ENCODE data around the gene CCR1.
"Not testable (repeated sequence)": the region's sequence is repeated elsewhere in the genome, so short reads cannot be mapped to it uniquely, and the experiment has no call there.

Gene CCR1

DNA sequence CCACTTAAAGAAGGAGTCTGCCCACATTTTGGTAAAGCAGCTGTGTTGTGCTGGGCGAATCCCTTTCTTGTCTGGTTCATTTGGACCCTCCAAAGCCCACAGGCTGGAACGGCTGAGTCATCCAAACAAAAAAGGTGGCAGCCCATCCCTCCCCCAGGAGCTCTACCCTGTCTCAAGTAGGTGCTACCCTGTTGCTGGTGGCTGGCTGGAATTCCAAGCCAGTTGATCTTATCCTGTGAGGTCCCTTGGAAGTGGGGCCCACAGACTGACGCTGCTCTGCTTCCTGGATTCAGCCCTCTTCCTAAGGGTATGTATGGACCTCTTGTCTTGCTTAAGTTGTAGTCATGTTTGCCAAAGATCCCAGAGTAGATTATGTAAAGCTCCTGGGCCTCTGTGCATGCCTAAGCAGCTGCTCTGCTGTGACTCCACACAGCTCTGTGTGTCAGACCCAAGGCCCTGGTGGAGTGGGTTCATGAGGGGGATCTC, 44.5 kb downstream of the CCR1 start:
- no peak for DNase-seq

DNA sequence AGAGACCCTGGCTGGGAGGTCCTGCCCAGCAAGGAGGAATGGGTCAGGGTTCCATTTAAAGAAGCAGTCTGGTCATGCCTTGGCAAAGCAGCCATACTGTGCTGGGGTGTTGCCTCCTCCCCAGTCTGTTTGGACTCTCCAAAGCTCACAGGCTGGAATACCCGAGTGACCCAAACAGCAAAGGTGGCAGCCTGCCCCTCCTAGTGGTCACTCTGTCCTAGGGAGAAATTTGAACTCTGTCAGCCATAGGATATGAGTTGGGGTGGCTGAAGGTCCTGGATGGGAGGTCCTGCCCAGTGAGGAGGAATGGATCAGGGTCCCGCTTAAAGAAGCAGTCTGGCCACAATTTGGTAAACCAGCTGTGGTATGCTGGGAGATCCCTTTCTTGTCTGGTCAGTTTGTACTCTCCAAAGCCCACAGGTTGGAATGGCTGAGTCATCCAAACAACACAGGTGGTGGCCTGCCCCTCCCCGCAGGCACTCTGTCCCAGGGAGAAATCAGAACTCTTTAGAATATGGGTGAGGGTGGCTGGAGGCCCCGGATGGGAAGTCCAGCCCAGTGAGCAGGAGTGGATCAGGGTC, 45.0 kb downstream of the CCR1 start:
- DNase-seq: no peak

DNA sequence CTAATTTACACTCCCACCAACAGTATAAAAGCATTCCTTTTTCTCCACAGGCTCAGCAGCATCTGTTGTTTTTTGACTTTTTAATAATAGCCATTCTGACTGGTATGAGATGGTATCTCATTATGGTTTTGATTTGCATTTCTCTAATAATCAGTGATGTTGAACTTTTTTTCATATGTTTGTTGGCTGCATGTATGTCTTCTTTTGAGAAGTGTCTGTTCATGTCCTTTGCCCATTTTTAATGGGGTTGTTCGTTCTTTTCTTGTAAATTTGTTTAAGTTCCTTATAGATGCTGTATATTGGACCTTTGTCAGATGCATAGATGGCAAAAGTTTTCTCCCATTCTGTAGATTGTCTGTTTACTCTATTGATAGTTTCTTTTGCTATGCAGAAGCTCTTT, 50.4 kb downstream of the CCR1 start:
- not testable (repeated sequence) for DNase-seq

- DNase-seq: no peak
These were observed 53.8 kb downstream of the CCR1 start for GRCh38 chr3:46154311-46154710.

All from NCI-H146 (cell line).